ENCODE data around the gene BHMT. TPM values are rescaled to one million over a fixed set of nuclear protein-coding genes. Genes with fewer than 3 reads are reported as not detected.
A peak's percentile ranks its signal among the peaks of the same experiment; 100 is the strongest.
"Not testable (repeated sequence)": the region's sequence is repeated elsewhere in the genome, so short reads cannot be mapped to it uniquely, and the experiment has no call there.

The BHMT gene
- total RNA-seq, 1 experiment from 2014 or later = not detected

GRCh38 chr5:79111960-79112702, 522 bp downstream of the BHMT start:
- DNase-seq (ENCODE audit: low read depth) = no peak

- DNase-seq (ENCODE audit: low read depth) = no peak
Observed at GRCh38 chr5:79112703-79113058, 1.1 kb downstream of the BHMT start.

- no peak for DNase-seq (ENCODE audit: low read depth)
Observed at GRCh38 chr5:79119486-79119885, 7.9 kb downstream of the BHMT start.

GRCh38 chr5:79120221-79120620, 8.6 kb downstream of the BHMT start:
- no peak for DNase-seq (ENCODE audit: low read depth)

GRCh38 chr5:79122973-79123372, 11.4 kb downstream of the BHMT start:
- no peak for DNase-seq (ENCODE audit: low read depth)

GRCh38 chr5:79124607-79125006, 13.0 kb downstream of the BHMT start:
- no peak for DNase-seq (ENCODE audit: low read depth)

- DNase-seq (ENCODE audit: low read depth) = no peak
Observed at GRCh38 chr5:79130781-79131180, 19.2 kb downstream of the BHMT start.

- DNase-seq (ENCODE audit: low read depth) = no peak
Observed at GRCh38 chr5:79133121-79133656, 21.6 kb downstream of the BHMT start.

- DNase-seq (ENCODE audit: low read depth) = peak; percentile 80
Observed at GRCh38 chr5:79133657-79134451, 22.2 kb downstream of the BHMT start.

- DNase-seq (ENCODE audit: low read depth) = no peak
Observed at GRCh38 chr5:79135790-79136553, 24.4 kb downstream of the BHMT start.

GRCh38 chr5:79136618-79137017, 25.0 kb downstream of the BHMT start:
- no peak for DNase-seq (ENCODE audit: low read depth)

- DNase-seq (ENCODE audit: low read depth) = no peak
Observed at GRCh38 chr5:79140553-79140952, 28.9 kb downstream of the BHMT start.

- peak; percentile 70 for DNase-seq (ENCODE audit: low read depth)
Observed at GRCh38 chr5:79143684-79144379, 32.2 kb downstream of the BHMT start.

- DNase-seq (ENCODE audit: low read depth) = no peak
Observed at GRCh38 chr5:79147076-79147475, 35.5 kb downstream of the BHMT start.

- DNase-seq (ENCODE audit: low read depth) = no peak
Observed at GRCh38 chr5:79149433-79149832, 37.8 kb downstream of the BHMT start.

GRCh38 chr5:79151942-79152671, 40.5 kb downstream of the BHMT start:
- DNase-seq (ENCODE audit: low read depth) = no peak

GRCh38 chr5:79157305-79157704, 45.7 kb downstream of the BHMT start:
- no peak for DNase-seq (ENCODE audit: low read depth)

- DNase-seq (ENCODE audit: low read depth) = not testable (repeated sequence)
Observed at GRCh38 chr5:79161647-79162046, 50.0 kb downstream of the BHMT start.

GRCh38 chr5:79168031-79168430, 56.4 kb downstream of the BHMT start:
- DNase-seq (ENCODE audit: low read depth) = no peak

GRCh38 chr5:79170661-79171060, 59.1 kb downstream of the BHMT start:
- no peak for DNase-seq (ENCODE audit: low read depth)
